ENCODE measurements around the gene REEP1.

REEP1 gene

GRCh38 chr2:86305195-86305914 lies 32.1 kb downstream of the REEP1 start:
- TF ChIP-seq, protein P1, sequence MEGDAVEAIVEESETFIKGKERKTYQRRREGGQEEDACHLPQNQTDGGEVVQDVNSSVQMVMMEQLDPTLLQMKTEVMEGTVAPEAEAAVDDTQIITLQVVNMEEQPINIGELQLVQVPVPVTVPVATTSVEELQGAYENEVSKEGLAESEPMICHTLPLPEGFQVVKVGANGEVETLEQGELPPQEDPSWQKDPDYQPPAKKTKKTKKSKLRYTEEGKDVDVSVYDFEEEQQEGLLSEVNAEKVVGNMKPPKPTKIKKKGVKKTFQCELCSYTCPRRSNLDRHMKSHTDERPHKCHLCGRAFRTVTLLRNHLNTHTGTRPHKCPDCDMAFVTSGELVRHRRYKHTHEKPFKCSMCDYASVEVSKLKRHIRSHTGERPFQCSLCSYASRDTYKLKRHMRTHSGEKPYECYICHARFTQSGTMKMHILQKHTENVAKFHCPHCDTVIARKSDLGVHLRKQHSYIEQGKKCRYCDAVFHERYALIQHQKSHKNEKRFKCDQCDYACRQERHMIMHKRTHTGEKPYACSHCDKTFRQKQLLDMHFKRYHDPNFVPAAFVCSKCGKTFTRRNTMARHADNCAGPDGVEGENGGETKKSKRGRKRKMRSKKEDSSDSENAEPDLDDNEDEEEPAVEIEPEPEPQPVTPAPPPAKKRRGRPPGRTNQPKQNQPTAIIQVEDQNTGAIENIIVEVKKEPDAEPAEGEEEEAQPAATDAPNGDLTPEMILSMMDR (IDR thresholded peaks at IDR 0.05; ENCODE audit: low read depth, low read length), result no peak
- no peak overlapping the region for H3K4me3 ChIP-seq (ENCODE audit: low read depth, low read length)

DNA sequence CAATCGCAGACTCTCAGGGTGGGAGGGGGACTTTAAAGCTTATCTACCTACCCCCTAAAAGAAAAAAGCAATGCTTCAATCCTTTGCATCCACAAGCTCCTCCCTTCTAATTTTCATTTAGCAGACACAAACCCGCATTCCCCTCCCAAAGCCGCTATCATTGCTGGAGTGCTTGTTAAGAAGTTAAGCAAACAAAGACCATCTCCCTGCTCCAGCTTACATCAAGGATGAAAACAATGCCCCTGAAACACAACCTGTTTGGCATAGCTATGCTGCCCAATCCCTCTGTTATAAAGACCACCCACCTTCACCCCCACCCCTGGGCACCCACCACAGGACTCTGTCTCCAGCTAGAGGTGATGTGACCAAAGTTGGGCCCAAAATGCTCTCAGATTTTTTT lies 33.0 kb downstream of the REEP1 start:
- TF ChIP-seq, protein P1 (IDR thresholded peaks at IDR 0.05; ENCODE audit: low read depth, low read length), result no peak
- H3K4me3 ChIP-seq (ENCODE audit: low read depth, low read length), result no peak overlapping the region

GRCh38 chr2:86302320-86302719 lies 35.1 kb downstream of the REEP1 start:
- TF ChIP-seq, protein P1 (IDR thresholded peaks at IDR 0.05; ENCODE audit: low read depth, low read length), result no peak
- H3K4me3 ChIP-seq (ENCODE audit: low read depth, low read length), result no peak overlapping the region

DNA sequence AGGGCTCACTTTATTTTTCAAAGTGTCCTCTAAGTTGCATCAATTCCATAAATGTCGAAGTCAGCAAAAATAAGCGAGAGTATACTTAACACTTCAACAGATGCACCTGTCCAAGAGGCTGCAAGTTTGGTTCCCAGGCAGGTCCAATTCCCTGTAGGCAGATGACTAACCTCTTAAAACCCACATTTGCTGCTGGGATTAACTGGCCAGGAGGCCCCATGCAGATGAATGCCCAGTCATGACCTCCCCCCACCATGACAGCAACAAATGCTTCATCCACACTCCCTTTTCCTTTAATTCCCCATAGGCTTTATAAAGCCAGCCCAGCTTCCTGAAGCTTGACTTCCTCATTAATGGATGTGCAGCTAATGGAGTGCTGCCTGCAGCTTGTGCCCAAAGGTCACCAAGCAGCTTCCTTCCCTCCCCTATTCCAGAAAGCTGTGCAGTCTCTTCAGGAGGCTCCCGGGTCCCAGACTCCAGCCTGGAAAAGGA lies 35.7 kb downstream of the REEP1 start:
- TF ChIP-seq, protein P1 (IDR thresholded peaks at IDR 0.05; ENCODE audit: low read depth, low read length), result no peak
- no peak overlapping the region for H3K4me3 ChIP-seq (ENCODE audit: low read depth, low read length)

GRCh38 chr2:86301009-86301408 lies 36.4 kb downstream of the REEP1 start:
- no peak overlapping the region for H3K4me3 ChIP-seq (ENCODE audit: low read depth, low read length)
- TF ChIP-seq, protein P1 (IDR thresholded peaks at IDR 0.05; ENCODE audit: low read depth, low read length), result no peak

DNA sequence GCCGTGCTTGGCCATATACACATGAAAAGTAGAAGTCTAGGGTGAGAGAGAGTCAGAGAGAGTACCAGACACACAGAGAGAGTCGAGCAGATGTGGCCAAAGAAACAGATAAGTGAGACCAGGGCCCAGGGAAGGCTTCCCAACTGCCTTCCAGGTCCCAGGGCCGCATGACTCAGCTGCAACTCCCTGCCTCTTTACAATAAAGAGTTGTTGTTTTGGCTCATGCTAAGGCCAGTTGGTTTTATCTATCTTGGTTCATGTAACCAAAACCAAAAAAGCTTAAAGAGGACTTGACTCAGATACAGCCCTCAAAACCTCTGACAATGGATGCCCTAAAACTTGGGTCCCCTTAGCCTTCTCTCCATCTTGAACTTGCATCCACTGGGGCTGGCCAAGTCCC lies 36.9 kb downstream of the REEP1 start:
- H3K4me3 ChIP-seq (ENCODE audit: low read depth, low read length), result no peak overlapping the region
- TF ChIP-seq, protein P1 (IDR thresholded peaks at IDR 0.05; ENCODE audit: low read depth, low read length), result no peak

All from WI38 (cell line).